Osteocyte (in vitro differentiated cells): Measurements from ENCODE around the gene GAS7. TPM values are rescaled to one million over a fixed set of nuclear protein-coding genes. Genes with fewer than 3 reads are reported as not detected.

Experiments
- DNase-seq: peaks from one replicate; pipeline ENCODE4 v3.0.0; 2021; ENCODE audit warnings: mixed read lengths; ENCODE audit not compliant: unreplicated experiment; ENCODE audit errors: extremely low spot score
- H3K27ac Mint-ChIP-seq: one replicate; pipeline ENCODE4 v1.8.0; 2021; ENCODE audit warnings: mild to moderate bottlenecking, mixed read lengths; ENCODE audit not compliant: unreplicated experiment
- H3K27me3 Mint-ChIP-seq: one replicate; pipeline ENCODE4 v1.8.0; 2021; ENCODE audit warnings: mixed read lengths; ENCODE audit not compliant: unreplicated experiment
- H3K36me3 Mint-ChIP-seq: one replicate; pipeline ENCODE4 v1.8.0; 2021; ENCODE audit warnings: mixed read lengths; ENCODE audit not compliant: unreplicated experiment
- H3K4me1 Mint-ChIP-seq: one replicate; pipeline ENCODE4 v1.8.0; 2021; ENCODE audit warnings: mixed read lengths; ENCODE audit not compliant: unreplicated experiment
- H3K4me3 Mint-ChIP-seq: one replicate; pipeline ENCODE4 v1.8.0; 2021; ENCODE audit warnings: mild to moderate bottlenecking, moderate library complexity, mixed read lengths; ENCODE audit not compliant: unreplicated experiment
- H3K9me3 Mint-ChIP-seq: one replicate; pipeline ENCODE4 v1.8.0; 2021; ENCODE audit warnings: mixed read lengths; ENCODE audit not compliant: unreplicated experiment
- CTCF ChIP-seq: fragments of 200-600 bp; sonication (generic); IDR thresholded peaks from 2 replicates; pipeline ENCODE4 v1.5.0; 2021; ENCODE audit warnings: antibody characterized with exemption, mild to moderate bottlenecking, moderate library complexity
- total RNA-seq: library from RNA; stranded (reverse); gene quantifications from 2 replicates; pipeline ENCODE4 v1.2.1, GENCODE V29; 2021

Gene GAS7
- total RNA-seq, 1 donor from 2014 or later: 18.1 TPM

- H3K4me3 Mint-ChIP-seq: no peak overlapping the region
- H3K27ac Mint-ChIP-seq: peak overlapping the region; percentile 49
- no peak for TF ChIP-seq CTCF
- no peaks in the 10 kb centered on the region for H3K27me3 Mint-ChIP-seq
- no peaks in the 10 kb centered on the region for H3K9me3 Mint-ChIP-seq
- H3K4me1 Mint-ChIP-seq: peaks cover 52% of the 10 kb centered on the region
- H3K36me3 Mint-ChIP-seq: no peaks in the 10 kb centered on the region
- no peak for DNase-seq
Observed at GRCh38 chr17:10125531-10126275, 72.7 kb downstream of the GAS7 start.

DNA sequence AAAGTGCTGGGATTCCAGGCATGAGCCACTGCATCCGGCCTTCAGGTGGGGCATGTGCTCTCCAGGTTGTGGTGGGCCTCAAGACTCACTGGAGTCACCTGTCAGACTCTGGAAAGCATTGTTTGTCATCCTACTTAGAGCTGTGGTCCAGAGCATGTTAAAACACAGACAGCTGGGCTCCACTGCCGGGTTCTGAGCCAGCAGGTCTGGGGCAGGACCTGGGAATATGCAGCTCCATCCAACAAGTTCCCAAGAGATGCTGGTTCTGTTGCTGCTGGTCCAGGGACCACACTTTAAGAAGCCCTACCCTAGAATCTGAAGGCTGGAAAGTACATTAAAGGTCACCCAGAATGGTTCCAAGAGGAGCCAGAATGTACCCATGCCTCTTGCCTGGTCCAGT lies 75.3 kb downstream of the GAS7 start:
- Mint-ChIP-seq H3K36me3 (no peaks in the 10 kb centered on the region), H3K4me1 (peaks cover 57% of the 10 kb centered on the region), H3K27ac (no peak overlapping the region), H3K4me3 (no peak overlapping the region), H3K9me3 (no peaks in the 10 kb centered on the region), H3K27me3 (no peaks in the 10 kb centered on the region)
- TF ChIP-seq CTCF: no peak
- DNase-seq: no peak

DNA sequence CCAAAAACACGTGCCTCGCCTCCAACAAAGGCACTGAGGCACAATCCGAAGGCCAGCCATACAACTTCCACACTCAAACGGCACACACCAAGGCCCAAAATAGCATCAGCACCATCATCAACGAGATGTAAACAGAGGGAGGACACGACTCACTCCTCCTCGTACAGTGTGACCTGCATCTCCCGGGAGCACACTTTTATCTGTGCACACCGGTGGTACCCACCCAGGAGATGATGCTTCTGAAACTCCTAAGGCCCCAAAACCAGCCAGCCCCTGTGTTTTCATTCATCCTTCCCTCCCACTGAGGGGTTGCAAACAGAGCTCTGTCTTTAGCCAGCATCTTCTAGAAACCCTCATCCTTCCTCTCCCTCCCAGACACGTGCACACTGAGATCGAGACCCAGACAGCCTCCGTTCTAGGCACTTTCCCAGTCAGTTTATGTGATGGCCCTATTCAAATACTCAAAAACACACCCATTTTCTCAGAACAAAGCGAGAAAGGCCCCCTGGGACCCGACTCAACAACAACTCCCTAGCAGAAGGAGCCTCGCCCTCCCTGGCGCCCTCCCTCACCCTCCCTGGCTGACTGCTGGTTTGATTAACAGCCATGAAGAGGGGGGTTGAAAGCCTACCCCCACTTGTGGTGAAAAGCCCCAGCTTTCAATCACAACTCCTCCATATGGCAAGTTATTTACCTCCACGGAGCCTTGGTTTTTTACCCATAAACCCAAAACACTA lies 76.3 kb downstream of the GAS7 start:
- no peak overlapping the region for H3K27ac Mint-ChIP-seq
- no peaks in the 10 kb centered on the region for H3K36me3 Mint-ChIP-seq
- TF ChIP-seq CTCF: no peak
- no peak for DNase-seq
- no peaks in the 10 kb centered on the region for H3K9me3 Mint-ChIP-seq
- H3K4me1 Mint-ChIP-seq: peaks cover 55% of the 10 kb centered on the region
- no peak overlapping the region for H3K4me3 Mint-ChIP-seq
- no peaks in the 10 kb centered on the region for H3K27me3 Mint-ChIP-seq

DNA sequence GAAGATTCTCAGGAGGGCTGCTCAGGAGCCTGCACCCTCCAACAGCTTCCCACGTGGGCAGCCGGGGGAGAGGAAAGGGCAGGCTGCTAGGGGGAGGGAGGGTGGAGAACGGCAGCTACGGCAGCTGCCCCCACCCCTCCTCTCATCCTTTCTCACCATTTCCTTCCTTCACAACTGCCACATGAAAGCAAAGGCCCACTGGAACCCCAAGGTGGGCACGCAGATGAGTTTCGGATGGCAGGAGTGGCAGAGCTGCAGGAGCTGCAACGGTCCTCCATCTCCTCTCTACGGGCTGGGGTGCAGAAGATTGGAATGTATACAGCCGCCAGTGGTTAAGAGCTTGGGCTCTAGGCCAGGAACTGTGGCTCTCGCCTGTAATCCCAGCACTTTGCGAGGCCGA lies 77.7 kb downstream of the GAS7 start:
- Mint-ChIP-seq H3K4me3 (no peak overlapping the region), H3K27ac (no peak overlapping the region), H3K4me1 (peaks cover 52% of the 10 kb centered on the region), H3K9me3 (no peaks in the 10 kb centered on the region), H3K27me3 (no peaks in the 10 kb centered on the region), H3K36me3 (no peaks in the 10 kb centered on the region)
- no peak for TF ChIP-seq CTCF
- DNase-seq: no peak

DNA sequence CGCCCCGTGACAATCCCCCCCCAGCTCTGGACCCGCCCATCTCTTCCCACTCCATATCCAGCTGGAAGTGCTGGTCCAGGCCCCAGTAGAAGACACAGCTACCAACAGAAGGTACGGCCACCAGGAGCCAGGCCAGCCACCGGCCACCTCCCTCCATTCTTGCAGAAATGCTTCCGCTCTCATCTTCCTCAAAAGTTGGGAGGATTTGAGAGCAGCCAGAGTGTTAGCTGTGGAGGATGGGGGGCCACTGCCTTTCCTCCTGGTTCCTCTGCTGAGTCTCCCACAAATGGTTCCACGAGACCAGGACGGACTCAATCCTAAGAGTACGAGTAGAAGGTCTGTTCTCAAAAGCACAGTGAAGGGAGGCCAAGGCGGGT lies 78.3 kb downstream of the GAS7 start:
- Mint-ChIP-seq H3K36me3 (no peaks in the 10 kb centered on the region), H3K27ac (peak overlapping the region; percentile 72), H3K4me3 (no peak overlapping the region), H3K9me3 (no peaks in the 10 kb centered on the region), H3K27me3 (no peaks in the 10 kb centered on the region), H3K4me1 (peaks cover 55% of the 10 kb centered on the region)
- no peak for TF ChIP-seq CTCF
- DNase-seq: no peak
